Naive thymus-derived CD8-positive, alpha-beta T cell (primary cell): Measurements from ENCODE around the gene ABCG4. TPM values are rescaled to one million over a fixed set of nuclear protein-coding genes. Genes with fewer than 3 reads are reported as not detected.
"Not testable (repeated sequence)": the region's sequence is repeated elsewhere in the genome, so short reads cannot be mapped to it uniquely, and the experiment has no call there.

Source experiments
- ATAC-seq, 2 donors: fragments of 150-1000 bp; cut with Tn5 transposase in 1 of 2; sonication (Bioruptor Pico), chemical (Tn5 transposase) in 1 of 2; 1 replicate in 1 of 2; 2 replicates in 1 of 2; pipeline ENCODE4 v1.10.0; 2021; ENCODE audit warnings: mild to moderate bottlenecking in 2 of 2, moderate library complexity in 2 of 2
- POLR2A ChIA-PET: fragments of 350-600 bp; sonication (Branson Sonifier 250); formaldehyde crosslinking; loops from one replicate; lab custom pipeline; 2021; ENCODE audit warnings: antibody characterized with exemption; lab: Charles Lee
- DNase-seq, 10 donors: peaks; one replicate each; pipeline versions ENCODE4 v3.0.0 to v3.0.0-alpha.2; 2020 to 2022
- H3K27ac Mint-ChIP-seq, 10 donors: one replicate each; pipeline ENCODE4 v1.8.0; 2020 to 2022; ENCODE audit warnings: mild to moderate bottlenecking in 10 of 10, mixed read lengths in 10 of 10, moderate library complexity in 4 of 10, inconsistent platforms in 1 of 10
- H3K27me3 Mint-ChIP-seq, 5 donors: one replicate each; pipeline ENCODE4 v1.8.0; 2021 to 2022; ENCODE audit warnings: mixed read lengths in 5 of 5
- H3K36me3 Mint-ChIP-seq, 3 donors: one replicate each; pipeline ENCODE4 v1.8.0; 2020 to 2022; ENCODE audit warnings: mixed read lengths in 3 of 3, mild to moderate bottlenecking in 2 of 3, inconsistent platforms in 1 of 3
- H3K4me1 Mint-ChIP-seq, 4 donors: one replicate each; pipeline ENCODE4 v1.8.0; 2021 to 2022; ENCODE audit warnings: mixed read lengths in 4 of 4
- H3K4me3 Mint-ChIP-seq, 10 donors: one replicate each; pipeline ENCODE4 v1.8.0; 2020 to 2022; ENCODE audit warnings: mild to moderate bottlenecking in 10 of 10, mixed read lengths in 10 of 10, moderate library complexity in 6 of 10, inconsistent platforms in 1 of 10
- H3K9me3 Mint-ChIP-seq, 9 donors: one replicate each; pipeline ENCODE4 v1.8.0; 2020 to 2022; ENCODE audit warnings: mixed read lengths in 9 of 9, mild to moderate bottlenecking in 3 of 9, inconsistent platforms in 1 of 9, moderate library complexity in 1 of 9
- polyA plus RNA-seq, 3 donors: library from polyadenylated mRNA; unstranded; fragments of 300-500 nt; fragmentation: Illumina TruSeq; gene quantifications; one replicate each; pipeline ENCODE4 v1.2.3, GENCODE V29; 2021
- total RNA-seq, 8 experiments: library from RNA in 2 of 8; stranded (reverse) in 2 of 8; gene quantifications; one replicate each; pipeline ENCODE4 v1.2.3 and lab custom pipeline; 2021 to 2026

The ABCG4 gene
- total RNA-seq: not detected
- not detected for polyA plus RNA-seq
- 0 to 0.25 (median 0.04) reads per million in 6 experiments for total RNA-seq (lab: John Stamatoyannopoulos, UW)

- peak within 1 kb of the TSS; percentile 52 to 91 (median 78) for H3K4me3 Mint-ChIP-seq
- POLR2A ChIA-PET: interaction anchor here (0.6 to 1.4 kb wide), 5 partner anchors 36 to 93 kb away, joined by 3 to 4 read pairs (median 3); partner anchors contain the start of genes DPAGT1 and HMBS
- peaks cover 9 to 33% (median 30%) of the 10 kb centered on the region in 5 donors for H3K27me3 Mint-ChIP-seq
- peak; percentile 53 to 70 for ATAC-seq
- no peaks in the 10 kb centered on the region for H3K9me3 Mint-ChIP-seq
- no peaks in the 10 kb centered on the region for H3K36me3 Mint-ChIP-seq
- peak in 5 of 10 donors; percentile 23 to 38 (median 27) for DNase-seq
- peaks cover 10 to 25% (median 20%) of the 10 kb centered on the region in 4 donors for H3K4me1 Mint-ChIP-seq
- H3K27ac Mint-ChIP-seq: peak within 1 kb of the TSS in 4 of 10 donors; percentile 9 to 55 (median 24)
Measured at GRCh38 chr11:119149018-119149785, at the start of gene ABCG4. Gene ABCG4, plus strand, starts transcription at chr11:119149052. Its CDS starts 914 bp downstream, at chr11:119149966.

- Mint-ChIP-seq H3K4me1 (peaks cover 22 to 57% (median 47%) of the 10 kb centered on the region in 4 donors), H3K9me3 (no peaks in the 10 kb centered on the region), H3K27ac (peak overlapping the region in 4 of 10 donors; percentile 61 to 100 (median 84)), H3K36me3 (peaks cover 0 to 25% (median 10%) of the 10 kb centered on the region in 3 donors), H3K4me3 (peak overlapping the region in 9 of 10 donors; percentile 29 to 99 (median 97)), H3K27me3 (peaks cover 0 to 3% (median 0%) of the 10 kb centered on the region in 5 donors)
- POLR2A ChIA-PET: interaction anchor here (0.7 to 7.1 kb wide), 6 partner anchors 7 to 881 kb away, joined by 3 to 79 read pairs (median 6); partner anchors contain the start of genes C2CD2L, RPS25, TRAPPC4 and VPS11
- DNase-seq (no peak), ATAC-seq (no peak)
Measured at GRCh38 chr11:119099711-119100110, 49.1 kb upstream of the ABCG4 start.

GRCh38 chr11:119100246-119100970, 48.4 kb upstream of the ABCG4 start:
- H3K27ac Mint-ChIP-seq: peak overlapping the region; percentile 61 to 100 (median 84)
- peaks cover 0 to 25% (median 10%) of the 10 kb centered on the region in 3 donors for H3K36me3 Mint-ChIP-seq
- peak overlapping the region; percentile 91 to 99 (median 97) for H3K4me3 Mint-ChIP-seq
- no peaks in the 10 kb centered on the region for H3K9me3 Mint-ChIP-seq
- DNase-seq (no peak), ATAC-seq (no peak)
- H3K4me1 Mint-ChIP-seq: peaks cover 19 to 56% (median 45%) of the 10 kb centered on the region in 4 donors
- peaks cover 0 to 1% (median 0%) of the 10 kb centered on the region in 5 donors for H3K27me3 Mint-ChIP-seq
- POLR2A ChIA-PET: interaction anchor here (0.7 to 7.1 kb wide), 4 partner anchors 7 to 59 kb away, joined by 3 to 79 read pairs (median 8); partner anchors contain the start of genes C2CD2L and HMBS

- Mint-ChIP-seq H3K27me3 (no peaks in the 10 kb centered on the region), H3K4me3 (peak overlapping the region; percentile 91 to 99 (median 97)), H3K27ac (peak overlapping the region; percentile 96 to 100 (median 100)), H3K36me3 (peaks cover 0 to 25% (median 10%) of the 10 kb centered on the region in 3 donors), H3K4me1 (peaks cover 21 to 54% (median 41%) of the 10 kb centered on the region in 4 donors), H3K9me3 (no peaks in the 10 kb centered on the region)
- DNase-seq: no peak
- ATAC-seq: peak in 1 of 2 donors; percentile 0
- POLR2A ChIA-PET: interaction anchor here (1.0 to 3.5 kb wide), 17 partner anchors 7 to 177 kb away, joined by 3 to 48 read pairs (median 6); partner anchors contain the start of genes ABCG4, CENATAC, HINFP and HMBS
Measured at GRCh38 chr11:119100994-119101758, 47.7 kb upstream of the ABCG4 start.

- H3K4me3 Mint-ChIP-seq: peak within 1 kb of the TSS; percentile 91 to 99 (median 97)
- POLR2A ChIA-PET: interaction anchor here (0.6 to 3.5 kb wide), 25 partner anchors 8 to 824 kb away, joined by 3 to 48 read pairs (median 4); partner anchors contain the start of genes ABCG4, CENATAC, HINFP and HMBS
- H3K27me3 Mint-ChIP-seq: no peaks in the 10 kb centered on the region
Measured at GRCh38 chr11:119101759-119102423, 47.0 kb upstream of the ABCG4 start, which contains the start of gene DPAGT1. Gene DPAGT1, minus strand, starts transcription at chr11:119101853. Its CDS starts 198 bp downstream, at chr11:119101655.

GRCh38 chr11:119103161-119103664, 45.6 kb upstream of the ABCG4 start:
- H3K27me3 Mint-ChIP-seq, H3K36me3 Mint-ChIP-seq, ATAC-seq, H3K9me3 Mint-ChIP-seq: not testable (repeated sequence)
- Mint-ChIP-seq H3K4me3 (peak overlapping the region; percentile 62 to 99 (median 97)), H3K27ac (peak overlapping the region; percentile 91 to 100 (median 100)), H3K4me1 (peaks cover 19 to 63% (median 49%) of the 10 kb centered on the region in 4 donors)
- POLR2A ChIA-PET: interaction anchor here (1.2 to 3.5 kb wide), 13 partner anchors 9 to 94 kb away, joined by 3 to 48 read pairs (median 8); partner anchors contain the start of genes HINFP, NLRX1, RPS25 and TRAPPC4
- DNase-seq: peak in 1 of 10 donors; percentile 11

More at GRCh38 chr11:119101759-119102423, 47.0 kb upstream of the ABCG4 start, which contains the start of gene DPAGT1:
- ATAC-seq (peak; percentile 86 to 87), DNase-seq (peak; percentile 66 to 92 (median 80))
- H3K9me3 Mint-ChIP-seq: no peaks in the 10 kb centered on the region
- peaks cover 18 to 59% (median 47%) of the 10 kb centered on the region in 4 donors for H3K4me1 Mint-ChIP-seq
- peaks cover 0 to 21% (median 10%) of the 10 kb centered on the region in 3 donors for H3K36me3 Mint-ChIP-seq
- peak within 1 kb of the TSS; percentile 96 to 100 (median 100) for H3K27ac Mint-ChIP-seq

GRCh38 chr11:119103793-119104192, 45.1 kb upstream of the ABCG4 start:
- Mint-ChIP-seq H3K27me3 (no peaks in the 10 kb centered on the region), H3K9me3 (no peaks in the 10 kb centered on the region)

GRCh38 chr11:119106564-119107537, 42.0 kb upstream of the ABCG4 start, which contains the start of gene C2CD2L:
Gene C2CD2L, plus strand, starts transcription at chr11:119107344. Its CDS starts 398 bp downstream, at chr11:119107742.
- ATAC-seq (peak; percentile 81 to 83), DNase-seq (peak; percentile 72 to 89 (median 82))
- no peaks in the 10 kb centered on the region for H3K27me3 Mint-ChIP-seq
- H3K36me3 Mint-ChIP-seq: peaks cover 1 to 19% (median 4%) of the 10 kb centered on the region in 3 donors
- peak within 1 kb of the TSS; percentile 88 to 95 (median 93) for H3K27ac Mint-ChIP-seq
- H3K4me1 Mint-ChIP-seq: peaks cover 28 to 67% (median 50%) of the 10 kb centered on the region in 4 donors
- peak within 1 kb of the TSS; percentile 84 to 95 (median 89) for H3K4me3 Mint-ChIP-seq
- H3K9me3 Mint-ChIP-seq: no peaks in the 10 kb centered on the region
- POLR2A ChIA-PET: interaction anchor here (0.5 to 7.2 kb wide), 14 partner anchors 10 to 534 kb away, joined by 3 to 130 read pairs (median 4); partner anchors contain the start of genes ARCN1, HINFP, HMBS and RPS25

More at GRCh38 chr11:119103793-119104192, 45.1 kb upstream of the ABCG4 start:
- peak overlapping the region in 9 of 10 donors; percentile 69 to 99 (median 83) for H3K4me3 Mint-ChIP-seq
- peaks cover 0 to 3% (median 0%) of the 10 kb centered on the region in 3 donors for H3K36me3 Mint-ChIP-seq
- ATAC-seq (no peak), DNase-seq (no peak)
- POLR2A ChIA-PET: interaction anchor here (0.6 to 6.6 kb wide), 3 partner anchors 7 to 404 kb away, joined by 4 to 79 read pairs (median 48); a partner anchor contains a TSS
- peak overlapping the region; percentile 57 to 100 (median 96) for H3K27ac Mint-ChIP-seq
- peaks cover 24 to 68% (median 50%) of the 10 kb centered on the region in 4 donors for H3K4me1 Mint-ChIP-seq

- POLR2A ChIA-PET: interaction anchor here (0.7 to 7.2 kb wide), 9 partner anchors 11 to 535 kb away, joined by 3 to 130 read pairs (median 5); partner anchors contain the start of genes ARCN1, HINFP, HMBS and RPS25
- peak; percentile 32 to 37 for ATAC-seq
- Mint-ChIP-seq H3K27ac (peak overlapping the region; percentile 73 to 95 (median 93)), H3K36me3 (peaks cover 2 to 22% (median 6%) of the 10 kb centered on the region in 3 donors), H3K4me3 (peak overlapping the region; percentile 84 to 95 (median 89)), H3K27me3 (no peaks in the 10 kb centered on the region), H3K9me3 (no peaks in the 10 kb centered on the region), H3K4me1 (peaks cover 28 to 61% (median 47%) of the 10 kb centered on the region in 4 donors)
- no peak for DNase-seq
Measured at GRCh38 chr11:119107538-119108145, 41.2 kb upstream of the ABCG4 start.
